Calu3 (cell line): ENCODE measurements around the gene GFRA1. TPM values are rescaled to one million over a fixed set of nuclear protein-coding genes. Genes with fewer than 3 reads are reported as not detected.
"Not testable (repeated sequence)": the region's sequence is repeated elsewhere in the genome, so short reads cannot be mapped to it uniquely, and the experiment has no call there.

ENCODE experiments used
- BruUV-seq: library from RNA; stranded (reverse); fragments of 400-500 nt; replicated peaks from 2 replicates; lab custom pipeline; 2021; lab: Mats Ljungman, UMichigan
- CTCF ChIA-PET: fragments of 300-600 bp; sonication (Branson Sonifier 250); formaldehyde crosslinking; loops from one replicate; lab custom pipeline; 2022; ENCODE audit warnings: antibody characterized with exemption; lab: Charles Lee
- DNase-seq: peaks from one replicate; pipeline ENCODE4 v3.0.0; 2022
- H3K27ac Mint-ChIP-seq: one replicate; pipeline ENCODE4 v1.8.0; 2022; ENCODE audit warnings: mixed read lengths; ENCODE audit not compliant: unreplicated experiment
- H3K27me3 Mint-ChIP-seq: one replicate; pipeline ENCODE4 v1.8.0; 2022; ENCODE audit warnings: mixed read lengths; ENCODE audit not compliant: unreplicated experiment
- H3K36me3 Mint-ChIP-seq: one replicate; pipeline ENCODE4 v1.8.0; 2022; ENCODE audit warnings: mild to moderate bottlenecking, moderate library complexity, mixed read lengths; ENCODE audit not compliant: insufficient read depth, unreplicated experiment
- H3K4me1 Mint-ChIP-seq: one replicate; pipeline ENCODE4 v1.8.0; 2022; ENCODE audit warnings: mild to moderate bottlenecking, low read depth, mixed read lengths; ENCODE audit not compliant: unreplicated experiment
- H3K4me3 Mint-ChIP-seq: one replicate; pipeline ENCODE4 v1.8.0; 2022; ENCODE audit warnings: mild to moderate bottlenecking, low read depth, moderate library complexity, mixed read lengths; ENCODE audit not compliant: unreplicated experiment
- H3K9me3 Mint-ChIP-seq: one replicate; pipeline ENCODE4 v1.8.0; 2022; ENCODE audit warnings: low read depth, mixed read lengths; ENCODE audit not compliant: unreplicated experiment
- CTCF ChIP-seq: fragments of 200-600 bp; IDR thresholded peaks from one replicate; pipeline ENCODE4 v1.8.0; 2022; ENCODE audit warnings: antibody characterized with exemption; ENCODE audit not compliant: unreplicated experiment
- intact Hi-C: fragments of 100-400 bp; cut with micrococcal nuclease; formaldehyde crosslinking; loops from one replicate; pipeline ENCODE4 v1.10.0; 2022; ENCODE audit not compliant: unreplicated experiment
- total RNA-seq: library from RNA; stranded (reverse); gene quantifications from 2 replicates; pipeline ENCODE4 v1.2.3, GENCODE V29; 2022

GFRA1 gene
- total RNA-seq, 1 experiment from 2014 or later = not detected

- H3K4me1 Mint-ChIP-seq = no peaks in the 10 kb centered on the region
- DNase-seq = no peak
- intact Hi-C loops = no loop called here
- BruUV-seq = no TSS peak
- H3K27ac Mint-ChIP-seq = no peak overlapping the region
- no peaks in the 10 kb centered on the region for H3K36me3 Mint-ChIP-seq
- H3K27me3 Mint-ChIP-seq = no peaks in the 10 kb centered on the region
- H3K4me3 Mint-ChIP-seq = no peak overlapping the region
- CTCF ChIA-PET = no interaction called here
- H3K9me3 Mint-ChIP-seq = peaks cover 4% of the 10 kb centered on the region
- no peak for TF ChIP-seq CTCF
Observed at GRCh38 chr10:116053910-116054309, 219.1 kb downstream of the GFRA1 start.

GRCh38 chr10:116053009-116053730, 219.8 kb downstream of the GFRA1 start:
- H3K4me1 Mint-ChIP-seq, H3K4me3 Mint-ChIP-seq, DNase-seq, H3K36me3 Mint-ChIP-seq, H3K27me3 Mint-ChIP-seq, H3K27ac Mint-ChIP-seq, intact Hi-C loops, BruUV-seq, H3K9me3 Mint-ChIP-seq, CTCF ChIA-PET: not testable (repeated sequence)

- intact Hi-C loops, H3K4me1 Mint-ChIP-seq, H3K4me3 Mint-ChIP-seq, H3K9me3 Mint-ChIP-seq, DNase-seq, BruUV-seq, H3K36me3 Mint-ChIP-seq, CTCF ChIA-PET, H3K27ac Mint-ChIP-seq, H3K27me3 Mint-ChIP-seq: not testable (repeated sequence)
Observed at GRCh38 chr10:116052522-116052921, 220.5 kb downstream of the GFRA1 start.

GRCh38 chr10:116049974-116050304, 223.1 kb downstream of the GFRA1 start:
- no peaks in the 10 kb centered on the region for H3K36me3 Mint-ChIP-seq
- CTCF ChIA-PET = no interaction called here
- TF ChIP-seq CTCF = no peak
- peaks cover 4% of the 10 kb centered on the region for H3K9me3 Mint-ChIP-seq
- H3K27me3 Mint-ChIP-seq = no peaks in the 10 kb centered on the region
- H3K4me3 Mint-ChIP-seq = no peak overlapping the region
- no peak for DNase-seq
- BruUV-seq = no TSS peak
- H3K4me1 Mint-ChIP-seq = no peaks in the 10 kb centered on the region
- intact Hi-C loops = no loop called here
- no peak overlapping the region for H3K27ac Mint-ChIP-seq

GRCh38 chr10:116049158-116049973, 223.6 kb downstream of the GFRA1 start:
- no peak overlapping the region for H3K4me3 Mint-ChIP-seq
- no TSS peak for BruUV-seq
- H3K4me1 Mint-ChIP-seq = no peaks in the 10 kb centered on the region
- H3K9me3 Mint-ChIP-seq = peaks cover under 1% of the 10 kb centered on the region
- H3K36me3 Mint-ChIP-seq = no peaks in the 10 kb centered on the region
- H3K27me3 Mint-ChIP-seq = no peaks in the 10 kb centered on the region
- intact Hi-C loops = no loop called here
- DNase-seq = no peak
- H3K27ac Mint-ChIP-seq = no peak overlapping the region
- no peak for TF ChIP-seq CTCF
- CTCF ChIA-PET = no interaction called here
